Limb (tissue), 2 donors: Measurements from ENCODE around the gene ACSS1.
A peak's percentile ranks its signal among the peaks of the same experiment; 100 is the strongest.

ENCODE experiments used
- DNase-seq, 2 donors: peaks; one replicate each; pipeline ENCODE4 v3.0.0-alpha.2; 2016; ENCODE audit errors: extremely low spot score in 2 of 2

The ACSS1 gene

DNA sequence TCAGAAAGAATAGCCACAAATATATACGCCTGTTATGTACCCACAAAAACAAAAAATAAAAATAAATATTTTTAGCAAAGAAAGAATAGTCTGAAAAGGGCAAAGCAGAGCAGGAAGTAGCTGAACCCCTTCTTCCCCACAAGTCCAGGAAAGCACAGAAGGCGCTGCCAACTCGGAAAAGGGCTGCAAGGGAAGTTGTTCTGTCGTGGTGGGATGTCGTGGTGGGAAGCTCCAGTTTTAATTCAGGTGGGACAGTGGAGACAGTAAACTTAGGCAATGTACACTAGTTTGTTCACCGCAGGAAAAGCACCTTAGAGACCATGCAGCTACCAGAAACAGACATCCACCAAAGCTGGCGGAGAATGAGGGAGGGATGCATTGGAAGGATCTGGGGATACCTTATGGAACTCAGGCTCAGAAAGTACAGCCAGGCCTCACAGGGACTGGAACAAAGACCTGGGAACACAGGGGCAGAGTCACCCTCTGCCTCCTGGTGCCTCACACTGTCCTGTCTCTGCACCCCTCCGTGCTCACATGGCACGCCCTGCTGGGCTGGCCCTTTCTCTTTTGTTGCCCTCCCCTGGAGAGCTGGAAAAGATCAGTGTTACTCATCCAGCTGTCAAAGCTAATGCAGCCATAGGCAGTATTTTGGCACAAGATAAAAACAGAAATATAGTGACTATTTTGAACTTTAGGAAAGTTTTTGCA is 62.0 kb downstream of the ACSS1 start:
- peak in 1 of 2 donors; percentile 13 for DNase-seq

DNA sequence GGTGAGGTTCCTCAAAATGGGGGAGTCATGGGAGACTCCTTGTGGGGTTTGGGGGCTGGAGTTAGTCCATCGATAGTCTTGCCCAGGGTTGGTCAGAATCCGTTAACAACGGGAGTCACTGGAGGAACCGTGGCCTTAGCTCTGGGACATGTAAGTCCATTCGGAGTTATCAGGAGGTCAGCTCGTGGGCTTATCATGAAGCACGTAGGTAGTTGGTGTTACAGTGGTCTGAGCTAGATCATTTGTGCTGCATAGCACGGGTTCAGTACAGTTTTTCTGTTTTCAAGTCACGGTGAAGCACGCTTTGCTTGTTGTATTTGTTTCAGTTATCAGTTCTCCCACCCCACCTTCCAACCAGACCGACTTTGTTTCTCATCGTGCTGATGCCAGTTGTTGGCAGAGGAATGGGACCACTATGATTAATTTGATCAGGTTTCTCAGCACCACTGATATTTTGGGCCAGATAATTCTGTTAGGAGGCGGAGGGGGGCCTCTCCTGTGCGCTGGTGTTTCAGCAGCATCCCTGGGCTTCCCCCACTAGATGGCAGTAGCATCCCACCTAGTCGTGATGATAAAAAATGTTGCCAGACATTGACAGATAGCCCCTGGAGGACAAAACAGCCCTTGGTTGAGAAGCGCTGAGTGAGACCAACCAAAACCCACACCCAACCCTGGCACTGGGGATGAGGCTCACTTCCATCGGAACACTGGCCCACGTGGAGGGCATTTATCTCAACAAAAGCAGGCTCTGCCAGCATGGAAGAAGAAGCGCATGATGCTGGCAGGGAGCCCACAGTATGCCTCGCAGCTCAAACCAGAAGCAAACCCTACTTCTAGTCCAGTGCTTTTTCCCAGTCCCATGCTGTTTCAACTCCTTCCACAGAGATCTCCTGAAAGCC is 63.2 kb downstream of the ACSS1 start:
- DNase-seq, result peak; percentile 79 to 89

GRCh38 chr20:24994186-24994465 is 63.8 kb downstream of the ACSS1 start:
- DNase-seq, result no peak

GRCh38 chr20:24993337-24994185 is 64.4 kb downstream of the ACSS1 start:
- DNase-seq, result peak; percentile 24 to 67

DNA sequence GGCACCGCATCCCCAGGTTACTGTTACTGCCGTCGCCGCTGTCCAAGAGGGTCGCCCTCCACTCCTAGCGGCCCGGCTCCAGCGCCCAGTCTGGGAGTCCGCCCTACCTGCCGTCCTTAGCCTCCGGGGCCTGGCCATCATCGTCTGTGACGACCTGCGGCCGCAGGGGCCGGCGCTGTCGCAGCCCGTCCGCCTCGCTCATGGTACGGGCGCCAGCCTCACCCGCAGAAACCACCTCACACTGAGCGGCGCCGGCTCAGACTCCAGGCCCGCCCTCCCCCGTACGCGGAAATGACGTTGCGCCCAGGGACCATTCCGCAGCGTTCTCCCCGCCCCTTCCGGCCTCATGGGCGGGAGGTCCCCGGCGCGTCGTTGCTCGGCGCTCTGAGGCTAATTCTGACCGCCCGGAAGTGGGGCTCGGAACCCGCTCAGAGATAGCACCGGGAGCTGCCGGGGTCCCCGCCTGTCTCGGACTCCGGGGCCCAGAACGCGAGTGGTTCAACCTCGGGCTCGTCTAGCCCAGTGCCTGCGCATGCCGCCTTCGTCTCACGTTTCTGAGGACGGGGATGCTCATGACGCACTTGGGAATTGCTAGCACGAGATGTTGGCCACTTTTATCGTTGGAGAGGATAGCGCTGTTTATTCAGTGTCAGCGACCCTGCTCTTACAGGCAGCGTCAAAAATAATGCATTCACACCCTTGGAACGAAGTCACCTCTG is 65.3 kb downstream of the ACSS1 start, which contains the start of gene APMAP:
TSS of gene APMAP (minus strand) at position 265 of the 719 bp plus-strand sequence. CDS start at position 202, 63 bp downstream.
- peak; percentile 95 to 98 for DNase-seq

DNA sequence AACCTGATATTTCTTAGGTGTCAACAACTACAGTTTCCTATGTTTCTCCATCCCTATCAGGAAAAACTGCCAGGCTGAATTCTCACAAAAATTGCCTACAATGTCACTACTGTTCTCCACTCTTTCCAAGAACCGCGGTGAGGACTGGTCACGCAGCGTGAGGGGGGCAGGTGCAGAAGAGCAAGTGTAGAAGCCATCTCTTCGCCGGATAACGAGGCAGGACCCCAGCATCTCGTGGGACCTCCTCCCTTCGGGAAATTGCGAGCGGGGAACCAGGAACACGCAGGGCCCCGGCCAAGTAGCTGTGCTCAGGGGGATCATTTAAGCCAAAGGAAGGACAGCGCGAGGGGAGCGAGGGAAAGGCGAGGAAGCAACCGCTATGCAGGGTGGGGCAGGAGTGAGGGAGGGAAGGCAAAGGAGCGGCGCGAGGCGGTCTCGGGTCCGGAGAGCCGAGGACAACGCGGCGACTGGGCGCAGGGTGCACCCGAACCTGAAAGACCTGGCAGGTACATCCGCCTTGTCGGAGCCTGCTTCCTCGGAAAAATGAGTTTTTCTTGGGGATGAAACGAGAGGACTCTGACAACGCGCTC is 65.9 kb downstream of the ACSS1 start:
- peak in 1 of 2 donors; percentile 18 for DNase-seq

DNA sequence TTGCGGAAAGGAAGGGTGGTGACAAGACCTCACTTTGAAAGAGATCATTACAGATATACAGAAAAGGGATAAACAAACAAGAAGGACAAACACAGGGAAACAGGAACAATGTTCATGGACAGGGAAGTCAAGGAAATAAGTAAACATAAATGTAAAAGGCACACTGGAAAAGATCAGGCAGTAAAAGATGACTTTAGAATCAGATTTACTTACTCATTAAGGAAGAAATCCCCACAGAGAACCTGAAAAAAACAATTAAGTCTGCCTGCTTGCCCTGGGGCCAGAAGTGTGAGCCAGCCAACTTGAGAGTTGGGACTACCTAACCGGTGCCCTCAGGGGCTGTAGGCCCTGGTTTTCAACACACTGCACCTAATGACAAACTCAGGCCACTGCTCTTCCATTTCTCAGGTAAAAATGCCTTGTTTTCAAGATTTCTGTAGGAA is 67.1 kb downstream of the ACSS1 start:
- peak in 1 of 2 donors; percentile 15 for DNase-seq

GRCh38 chr20:24989162-24989561 is 68.8 kb downstream of the ACSS1 start:
- DNase-seq, result no peak

DNA sequence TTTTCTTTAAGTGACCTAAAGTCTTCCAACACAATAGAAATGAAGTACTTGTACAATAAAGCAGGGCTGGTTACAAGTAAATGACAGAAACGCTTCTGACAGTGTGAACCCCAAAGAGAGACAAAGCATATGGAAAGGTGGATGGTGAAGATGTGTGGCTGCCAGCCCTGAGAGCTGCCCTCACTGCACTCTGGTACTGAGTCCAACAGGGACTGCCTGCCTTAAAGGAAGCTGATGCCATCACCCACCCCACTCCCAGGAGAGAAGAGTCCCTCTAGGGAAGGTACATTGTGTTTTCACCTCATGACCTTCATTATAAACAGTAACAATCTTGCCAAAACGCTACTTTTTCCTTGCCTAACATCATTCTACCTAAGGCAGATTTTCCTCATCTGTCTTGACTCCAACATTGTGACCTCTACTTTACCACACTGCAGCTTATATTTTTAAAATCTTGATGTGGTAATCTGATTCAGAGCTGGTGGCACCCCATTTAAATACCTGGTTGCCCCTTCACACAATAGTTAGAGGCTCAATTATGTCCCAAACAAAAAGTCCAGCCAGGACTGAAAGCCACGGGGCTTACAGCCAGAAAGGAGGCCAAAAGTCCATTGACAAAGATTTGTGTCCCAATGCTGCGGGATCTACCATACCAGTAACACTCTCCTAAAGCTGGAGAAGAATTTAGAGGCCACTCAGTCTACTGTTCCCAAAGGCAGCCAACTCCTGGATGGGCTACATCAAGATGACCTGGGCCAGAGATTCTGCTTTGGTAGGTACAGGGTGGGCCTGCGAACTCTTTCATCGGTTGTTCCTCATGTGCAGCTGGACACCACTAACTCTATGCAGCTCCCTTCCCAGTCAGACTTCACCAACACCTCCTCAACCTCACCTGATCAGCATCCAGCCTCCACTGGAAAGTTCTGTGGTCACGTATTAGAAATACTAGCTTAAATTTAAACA is 69.8 kb downstream of the ACSS1 start:
- peak in 1 of 2 donors; percentile 14 for DNase-seq

- DNase-seq, result peak in 1 of 2 donors; percentile 0
Measured at GRCh38 chr20:24987244-24987643, 70.7 kb downstream of the ACSS1 start.

GRCh38 chr20:24986436-24987015 is 71.4 kb downstream of the ACSS1 start:
- peak in 1 of 2 donors; percentile 12 for DNase-seq

DNA sequence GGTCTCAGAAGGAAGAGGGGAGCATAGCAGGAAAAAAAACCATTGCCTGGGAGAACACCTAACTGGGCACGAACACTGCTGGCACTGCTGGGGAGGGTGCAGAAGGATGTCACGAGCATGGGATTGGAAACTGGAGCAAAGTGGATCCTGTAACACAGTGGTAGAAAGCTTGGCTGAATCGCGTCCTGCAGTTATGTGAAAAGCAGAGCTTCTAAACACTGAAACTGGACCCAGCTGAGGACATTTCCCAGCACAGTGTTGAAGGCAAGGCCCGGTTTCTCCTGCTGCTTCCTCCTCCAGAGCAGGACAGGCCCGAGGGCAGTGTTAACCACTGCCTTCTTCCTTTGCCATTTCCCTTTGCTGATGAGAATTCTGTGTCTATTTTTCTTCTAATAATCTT is 72.1 kb downstream of the ACSS1 start:
- DNase-seq, result peak in 1 of 2 donors; percentile 13

GRCh38 chr20:24984961-24985640 is 72.8 kb downstream of the ACSS1 start:
- peak in 1 of 2 donors; percentile 8 for DNase-seq

GRCh38 chr20:24983896-24984295 is 74.0 kb downstream of the ACSS1 start:
- peak in 1 of 2 donors; percentile 4 for DNase-seq

- peak in 1 of 2 donors; percentile 12 for DNase-seq
Measured at GRCh38 chr20:24981790-24982189, 76.1 kb downstream of the ACSS1 start.

DNA sequence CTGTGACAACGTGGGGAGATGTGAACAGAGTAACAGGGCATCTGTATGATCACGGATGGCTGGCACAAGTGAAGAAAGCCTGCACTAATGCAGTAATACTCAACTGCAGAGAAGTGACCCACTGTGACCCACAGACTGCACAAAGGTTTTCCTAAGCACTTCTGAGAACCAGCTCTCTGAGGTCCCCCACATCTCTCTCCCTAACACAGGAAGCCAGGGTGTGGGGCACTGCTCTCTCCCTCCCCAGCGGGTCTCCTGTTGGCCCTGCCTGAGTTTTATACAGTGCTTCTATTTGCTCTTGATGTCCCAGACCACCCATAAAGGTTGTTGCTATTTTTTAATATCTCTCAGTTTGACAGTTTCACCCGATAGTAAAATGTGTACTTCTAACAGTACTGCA is 76.7 kb downstream of the ACSS1 start:
- DNase-seq, result peak in 1 of 2 donors; percentile 1

- DNase-seq, result peak in 1 of 2 donors; percentile 21
Measured at GRCh38 chr20:24980291-24981053, 77.5 kb downstream of the ACSS1 start.
